ENCODE data around the gene COMT. TPM values are rescaled to one million over a fixed set of nuclear protein-coding genes. Genes with fewer than 3 reads are reported as not detected.

Gene COMT
- total RNA-seq, 1 experiment from 2014 or later: 30.8 TPM

DNA sequence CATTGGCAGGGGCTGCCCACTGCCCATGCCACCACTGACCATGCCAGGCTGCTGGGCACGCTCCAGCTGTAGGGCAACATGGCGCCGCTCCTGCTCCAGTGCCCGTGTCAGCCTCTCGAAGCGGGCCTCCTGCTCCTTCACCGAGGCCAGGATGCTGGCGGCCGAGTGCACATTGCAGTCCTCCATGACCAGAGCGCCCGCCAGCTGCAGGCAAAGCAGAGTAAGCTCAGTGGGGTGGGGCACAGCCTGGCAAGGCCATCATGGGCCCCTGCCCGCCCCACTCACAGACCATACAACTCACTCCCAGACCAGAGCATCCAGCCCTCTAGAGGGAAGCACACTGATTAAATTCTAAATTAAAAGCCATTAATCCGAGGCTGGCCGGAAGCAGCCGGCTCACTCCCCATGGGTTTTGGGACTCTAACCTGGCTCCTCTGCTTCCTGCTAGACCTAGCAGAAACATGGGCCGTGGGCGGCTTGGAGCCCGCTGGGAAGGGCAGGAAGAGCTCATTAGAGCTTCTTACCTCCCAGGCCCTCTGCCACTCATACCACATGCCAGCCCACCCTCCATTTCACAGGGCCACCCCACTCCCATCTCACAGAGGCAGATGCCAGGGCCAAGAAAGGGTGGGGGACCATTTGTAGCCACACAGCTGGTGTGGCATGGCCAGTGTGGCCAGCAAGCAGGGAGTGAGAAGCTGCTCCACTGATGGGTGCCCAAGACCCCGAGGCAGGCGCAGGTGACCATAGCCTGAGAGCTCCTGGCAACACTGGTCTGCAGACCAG, 49.2 kb downstream of the COMT start:
- POLR2A ChIA-PET: no interaction called here
- CTCF ChIA-PET: interaction anchor here (0.8 to 3.3 kb wide), 6 partner anchors 17 to 37 kb away, joined by 3 to 18 read pairs (median 4); no protein-coding TSS in a partner anchor
- Mint-ChIP-seq H3K4me3 (no peak overlapping the region), H3K36me3 (no peaks in the 10 kb centered on the region), H3K9me3 (no peaks in the 10 kb centered on the region), H3K27me3 (ENCODE audit: low read depth) (no peaks in the 10 kb centered on the region), H3K4me1 (peaks cover 5% of the 10 kb centered on the region; the same call in 1 of the 2 replicates), H3K27ac (no peak overlapping the region)
- TF ChIP-seq ZNF219 (CRISPR knock-in tag; IDR thresholded peaks at IDR 0.05; ENCODE audit: borderline replicate concordance) (no peak), ATF2 (CRISPR knock-in tag; IDR thresholded peaks at IDR 0.05; ENCODE audit: borderline replicate concordance, low read depth) (no peak), TEAD4 (CRISPR knock-in tag; IDR thresholded peaks at IDR 0.05) (no peak)
- ATAC-seq: no peak
- no peak for DNase-seq (ENCODE audit: low spot score)

DNA sequence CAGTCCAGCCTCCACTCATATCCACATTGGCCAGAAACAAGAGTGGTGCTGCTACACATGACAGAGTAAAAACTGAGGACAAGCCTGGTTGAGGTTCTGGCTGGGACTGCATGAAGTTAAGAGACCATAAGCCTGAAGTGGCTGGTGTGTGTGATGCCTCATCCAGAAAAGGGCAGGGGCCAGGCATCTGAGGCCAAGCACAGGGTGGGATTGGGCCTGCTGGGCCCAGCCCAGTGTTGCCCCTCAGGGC, 49.7 kb downstream of the COMT start:
- Mint-ChIP-seq H3K9me3 (no peaks in the 10 kb centered on the region), H3K4me1 (peaks cover under 1% of the 10 kb centered on the region; the same call in 1 of the 2 replicates), H3K4me3 (no peak overlapping the region), H3K36me3 (no peaks in the 10 kb centered on the region), H3K27ac (no peak overlapping the region), H3K27me3 (ENCODE audit: low read depth) (no peaks in the 10 kb centered on the region)
- DNase-seq (ENCODE audit: low spot score) (no peak), ATAC-seq (no peak)
- POLR2A ChIA-PET: no interaction called here
- no peak for TF ChIP-seq ELF4 (CRISPR knock-in tag; IDR thresholded peaks at IDR 0.05; ENCODE audit: low read depth)
- TF ChIP-seq, protein P1, sequence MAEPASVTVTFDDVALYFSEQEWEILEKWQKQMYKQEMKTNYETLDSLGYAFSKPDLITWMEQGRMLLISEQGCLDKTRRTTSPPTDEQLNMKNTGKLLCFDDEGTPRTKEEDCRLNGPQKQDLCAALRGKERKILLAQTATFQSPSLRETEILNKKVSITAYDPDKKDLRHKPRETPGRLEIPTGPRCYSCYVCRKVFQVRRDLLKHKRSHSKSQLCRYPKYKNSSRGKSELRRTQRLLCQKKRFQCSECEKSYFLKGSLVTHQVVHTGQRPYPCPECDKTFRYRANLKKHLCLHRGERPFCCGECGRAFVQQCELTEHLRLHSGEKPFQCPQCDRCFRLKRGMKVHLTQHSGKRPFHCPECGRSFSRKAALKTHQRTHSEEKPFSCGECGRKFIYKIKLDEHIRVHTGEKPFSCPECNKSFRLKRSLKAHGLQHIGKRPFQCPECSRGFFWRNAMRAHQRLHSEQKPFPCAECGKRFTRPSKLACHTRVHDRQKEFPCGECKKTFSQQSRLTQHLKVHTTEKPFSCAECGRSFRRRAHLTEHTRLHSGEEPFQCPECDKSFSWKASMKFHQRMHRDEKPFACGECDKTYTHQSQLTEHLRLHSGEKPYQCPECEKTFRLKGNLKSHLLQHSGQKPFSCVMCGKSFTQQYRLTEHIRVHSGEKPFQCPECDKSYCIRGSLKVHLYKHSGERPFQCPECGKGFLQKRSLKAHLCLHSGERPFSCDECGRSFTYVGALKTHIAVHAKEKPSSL (CRISPR knock-in tag; conservative IDR thresholded peaks at IDR 0.05): no peak
- no peak for TF ChIP-seq NR3C1 (CRISPR knock-in tag; conservative IDR thresholded peaks at IDR 0.05; ENCODE audit: low read depth)
- no peak for TF ChIP-seq NR1H2 (CRISPR knock-in tag; IDR thresholded peaks at IDR 0.05)
- CTCF ChIA-PET: interaction anchor here (0.8 to 2.0 kb wide), 3 partner anchors 18 to 38 kb away, joined by 4 to 7 read pairs (median 4); no protein-coding TSS in a partner anchor

- ATAC-seq: no peak
- no peaks in the 10 kb centered on the region for H3K4me1 Mint-ChIP-seq
- POLR2A ChIA-PET: no interaction called here
- CTCF ChIA-PET: interaction anchor here (0.6 to 1.7 kb wide), 5 partner anchors 18 to 38 kb away, joined by 3 to 7 read pairs (median 4); no protein-coding TSS in a partner anchor
- DNase-seq (ENCODE audit: low spot score): no peak
- no peaks in the 10 kb centered on the region for H3K27me3 Mint-ChIP-seq (ENCODE audit: low read depth)
- no peak overlapping the region for H3K27ac Mint-ChIP-seq
- no peaks in the 10 kb centered on the region for H3K9me3 Mint-ChIP-seq
- no peak overlapping the region for H3K4me3 Mint-ChIP-seq
- no peaks in the 10 kb centered on the region for H3K36me3 Mint-ChIP-seq
- TF ChIP-seq GTF2I (CRISPR knock-in tag; conservative IDR thresholded peaks at IDR 0.05) (no peak), ELF4 (CRISPR knock-in tag; IDR thresholded peaks at IDR 0.05; ENCODE audit: low read depth) (no peak), ATF2 (CRISPR knock-in tag; IDR thresholded peaks at IDR 0.05; ENCODE audit: borderline replicate concordance, low read depth) (no peak), GABPB1 (CRISPR knock-in tag; IDR thresholded peaks at IDR 0.05) (no peak), CDX4 (CRISPR knock-in tag; IDR thresholded peaks at IDR 0.05; ENCODE audit: borderline replicate concordance) (no peak), SP1 (CRISPR knock-in tag; conservative IDR thresholded peaks at IDR 0.05) (no peak), ZNF121 (CRISPR knock-in tag; IDR thresholded peaks at IDR 0.05) (no peak), FOXP4 (CRISPR knock-in tag; IDR thresholded peaks at IDR 0.05) (no peak), EMX1 (CRISPR knock-in tag; IDR thresholded peaks at IDR 0.05) (no peak)
- TF ChIP-seq, protein P2, sequence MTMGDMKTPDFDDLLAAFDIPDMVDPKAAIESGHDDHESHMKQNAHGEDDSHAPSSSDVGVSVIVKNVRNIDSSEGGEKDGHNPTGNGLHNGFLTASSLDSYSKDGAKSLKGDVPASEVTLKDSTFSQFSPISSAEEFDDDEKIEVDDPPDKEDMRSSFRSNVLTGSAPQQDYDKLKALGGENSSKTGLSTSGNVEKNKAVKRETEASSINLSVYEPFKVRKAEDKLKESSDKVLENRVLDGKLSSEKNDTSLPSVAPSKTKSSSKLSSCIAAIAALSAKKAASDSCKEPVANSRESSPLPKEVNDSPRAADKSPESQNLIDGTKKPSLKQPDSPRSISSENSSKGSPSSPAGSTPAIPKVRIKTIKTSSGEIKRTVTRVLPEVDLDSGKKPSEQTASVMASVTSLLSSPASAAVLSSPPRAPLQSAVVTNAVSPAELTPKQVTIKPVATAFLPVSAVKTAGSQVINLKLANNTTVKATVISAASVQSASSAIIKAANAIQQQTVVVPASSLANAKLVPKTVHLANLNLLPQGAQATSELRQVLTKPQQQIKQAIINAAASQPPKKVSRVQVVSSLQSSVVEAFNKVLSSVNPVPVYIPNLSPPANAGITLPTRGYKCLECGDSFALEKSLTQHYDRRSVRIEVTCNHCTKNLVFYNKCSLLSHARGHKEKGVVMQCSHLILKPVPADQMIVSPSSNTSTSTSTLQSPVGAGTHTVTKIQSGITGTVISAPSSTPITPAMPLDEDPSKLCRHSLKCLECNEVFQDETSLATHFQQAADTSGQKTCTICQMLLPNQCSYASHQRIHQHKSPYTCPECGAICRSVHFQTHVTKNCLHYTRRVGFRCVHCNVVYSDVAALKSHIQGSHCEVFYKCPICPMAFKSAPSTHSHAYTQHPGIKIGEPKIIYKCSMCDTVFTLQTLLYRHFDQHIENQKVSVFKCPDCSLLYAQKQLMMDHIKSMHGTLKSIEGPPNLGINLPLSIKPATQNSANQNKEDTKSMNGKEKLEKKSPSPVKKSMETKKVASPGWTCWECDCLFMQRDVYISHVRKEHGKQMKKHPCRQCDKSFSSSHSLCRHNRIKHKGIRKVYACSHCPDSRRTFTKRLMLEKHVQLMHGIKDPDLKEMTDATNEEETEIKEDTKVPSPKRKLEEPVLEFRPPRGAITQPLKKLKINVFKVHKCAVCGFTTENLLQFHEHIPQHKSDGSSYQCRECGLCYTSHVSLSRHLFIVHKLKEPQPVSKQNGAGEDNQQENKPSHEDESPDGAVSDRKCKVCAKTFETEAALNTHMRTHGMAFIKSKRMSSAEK (CRISPR knock-in tag; IDR thresholded peaks at IDR 0.05; ENCODE audit: borderline replicate concordance): no peak
Measured at GRCh38 chr22:19991645-19992451, 50.3 kb downstream of the COMT start.

All from WTC11 (cell line).